ENCODE results near the gene DBH. TPM values are rescaled to one million over a fixed set of nuclear protein-coding genes. Genes with fewer than 3 reads are reported as not detected.

The DBH gene
- total and polyA plus RNA-seq, 2 donors (not counting 1 experiment from before 2014, with no cell fraction given): not detected

DNA sequence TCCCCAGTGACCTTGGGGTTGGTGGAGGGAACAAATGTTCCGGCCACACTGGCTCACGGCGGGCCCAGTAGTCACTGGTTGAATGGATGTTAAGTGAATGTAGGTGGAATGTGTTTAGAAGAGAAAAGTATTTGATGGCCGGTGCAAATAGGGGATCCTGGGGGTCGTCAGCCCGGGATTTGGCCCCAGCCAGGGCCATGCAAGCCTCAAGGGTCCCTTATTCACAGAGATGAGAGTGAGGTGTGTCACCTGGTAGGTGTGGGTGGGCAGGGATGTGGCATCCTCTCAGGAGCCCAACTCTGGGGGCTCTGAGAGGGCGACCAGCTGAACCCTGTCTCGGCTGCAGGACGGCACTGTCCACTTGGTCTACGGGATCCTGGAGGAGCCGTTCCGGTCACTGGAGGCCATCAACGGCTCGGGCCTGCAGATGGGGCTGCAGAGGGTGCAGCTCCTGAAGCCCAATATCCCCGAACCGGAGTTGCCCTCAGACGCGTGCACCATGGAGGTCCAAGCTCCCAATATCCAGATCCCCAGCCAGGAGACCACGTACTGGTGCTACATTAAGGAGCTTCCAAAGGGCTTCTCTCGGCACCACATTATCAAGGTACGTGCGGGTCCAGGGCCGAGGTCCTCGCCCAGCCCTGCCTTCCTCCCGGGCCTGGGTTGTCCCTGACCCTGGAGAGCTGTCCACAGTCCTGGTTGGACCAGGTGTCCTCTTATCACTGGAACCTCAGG is 5.9 kb downstream of the DBH start:
- Mint-ChIP-seq H3K4me1 (no peaks in the 10 kb centered on the region), H3K4me3 (no peak overlapping the region), H3K9me3 (ENCODE audit: insufficient read depth) (no peaks in the 10 kb centered on the region), H3K27me3 (peaks cover 5% of the 10 kb centered on the region), H3K27ac (no peak overlapping the region)
- Histone ChIP-seq H3K4me3 (ENCODE audit: control extremely low read depth in 1 of 5, extremely low read depth in 1 of 5, insufficient read depth in 1 of 5, low read depth in 2 of 5, low read length in 4 of 5) (no peak overlapping the region), H3K4me2 (replicated peaks; ENCODE audit: low read depth, low read length, poor library complexity, severe bottlenecking) (no peak overlapping the region), H3K9ac (ENCODE audit: low read length) (no peak overlapping the region), H3K9me3 (ENCODE audit: control extremely low read depth in 1 of 3, control insufficient read depth in 2 of 3, insufficient read depth in 1 of 3, low read length in 2 of 3) (no peaks in the 10 kb centered on the region), H3K79me2 (ENCODE audit: control insufficient read depth, insufficient read depth, low read length) (no peaks in the 10 kb centered on the region), H3K4me1 (ENCODE audit: control insufficient read depth in 2 of 2, insufficient read depth in 2 of 2, low read length in 2 of 2) (no peaks in the 10 kb centered on the region), H3K36me3 (replicated peaks in 1 of 2; ENCODE audit: control extremely low read depth in 1 of 2, control insufficient read depth in 1 of 2, extremely low read depth in 1 of 2, insufficient read depth in 2 of 2, low read length in 1 of 2) (no peaks in the 10 kb centered on the region), H2AFZ (ENCODE audit: insufficient read depth, low read depth, low read length, poor library complexity, severe bottlenecking) (no peak overlapping the region), H3K27ac (ENCODE audit: low read length in 2 of 2) (no peak overlapping the region), H4K20me1 (ENCODE audit: control insufficient read depth, insufficient read depth, low read length, poor library complexity, severe bottlenecking) (no peaks in the 10 kb centered on the region), H3K27me3 (replicated peaks in 1 of 4; ENCODE audit: control extremely low read depth in 1 of 4, control insufficient read depth in 3 of 4, insufficient read depth in 4 of 4, low read length in 3 of 4) (peaks cover 0 to 2% (median 0%) of the 10 kb centered on the region in 4 experiments)
- ChIA-PET POLR2A (no interaction called here), CTCF (no interaction called here)
- TF ChIP-seq, protein P1, sequence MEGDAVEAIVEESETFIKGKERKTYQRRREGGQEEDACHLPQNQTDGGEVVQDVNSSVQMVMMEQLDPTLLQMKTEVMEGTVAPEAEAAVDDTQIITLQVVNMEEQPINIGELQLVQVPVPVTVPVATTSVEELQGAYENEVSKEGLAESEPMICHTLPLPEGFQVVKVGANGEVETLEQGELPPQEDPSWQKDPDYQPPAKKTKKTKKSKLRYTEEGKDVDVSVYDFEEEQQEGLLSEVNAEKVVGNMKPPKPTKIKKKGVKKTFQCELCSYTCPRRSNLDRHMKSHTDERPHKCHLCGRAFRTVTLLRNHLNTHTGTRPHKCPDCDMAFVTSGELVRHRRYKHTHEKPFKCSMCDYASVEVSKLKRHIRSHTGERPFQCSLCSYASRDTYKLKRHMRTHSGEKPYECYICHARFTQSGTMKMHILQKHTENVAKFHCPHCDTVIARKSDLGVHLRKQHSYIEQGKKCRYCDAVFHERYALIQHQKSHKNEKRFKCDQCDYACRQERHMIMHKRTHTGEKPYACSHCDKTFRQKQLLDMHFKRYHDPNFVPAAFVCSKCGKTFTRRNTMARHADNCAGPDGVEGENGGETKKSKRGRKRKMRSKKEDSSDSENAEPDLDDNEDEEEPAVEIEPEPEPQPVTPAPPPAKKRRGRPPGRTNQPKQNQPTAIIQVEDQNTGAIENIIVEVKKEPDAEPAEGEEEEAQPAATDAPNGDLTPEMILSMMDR (IDR thresholded peaks at IDR 0.05): no peak
- ATAC-seq (ENCODE audit: low read depth) (no peak), DNase-seq (no peak)
- WGBS (ENCODE audit: insufficient coverage): 89% methylated on average over 22 of the region's 25 CpGs
- intact Hi-C loops (cut with micrococcal nuclease): no loop called here

DNA sequence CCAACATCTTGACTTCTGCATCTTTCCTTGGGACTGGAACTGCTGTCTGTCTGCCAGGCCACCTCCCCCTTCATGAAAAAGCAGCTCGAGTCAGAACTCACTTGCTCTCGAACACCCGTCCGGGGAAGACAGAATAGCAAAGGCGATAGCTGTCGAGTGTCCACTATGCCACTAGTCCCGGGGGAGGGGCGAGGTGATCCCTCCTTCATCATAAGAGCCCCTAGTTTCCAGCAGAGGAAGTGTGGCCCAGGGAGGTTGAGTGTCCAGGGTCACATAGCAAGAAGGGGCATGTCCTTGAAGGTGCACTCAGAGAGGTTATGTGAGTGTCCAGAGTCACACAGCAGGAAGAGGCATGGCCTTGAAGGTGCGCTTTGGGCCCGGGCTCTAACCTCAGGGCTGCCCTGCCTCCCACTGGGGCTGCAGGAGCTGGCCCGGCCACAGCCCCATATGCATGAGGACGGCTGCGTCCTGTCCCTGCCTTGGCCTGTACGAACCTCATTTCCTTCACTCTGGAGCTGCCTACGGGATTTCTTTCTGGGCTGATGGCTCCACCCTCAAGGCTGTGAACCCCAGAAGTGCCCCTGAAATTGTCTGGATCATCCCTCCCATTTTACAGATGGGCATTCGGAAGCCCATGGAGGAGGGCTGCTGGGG is 6.7 kb downstream of the DBH start:
- H3K9ac ChIP-seq (ENCODE audit: low read length): no peak overlapping the region
- ChIA-PET CTCF (no interaction called here), POLR2A (no interaction called here)
- H3K4me3 Mint-ChIP-seq: no peak overlapping the region
- no peak overlapping the region for H3K27ac ChIP-seq (ENCODE audit: low read length in 2 of 2)
- H3K9me3 ChIP-seq (ENCODE audit: control extremely low read depth in 1 of 3, control insufficient read depth in 2 of 3, insufficient read depth in 1 of 3, low read length in 2 of 3): no peaks in the 10 kb centered on the region
- intact Hi-C loops (cut with micrococcal nuclease): no loop called here
- no peaks in the 10 kb centered on the region for H3K79me2 ChIP-seq (ENCODE audit: control insufficient read depth, insufficient read depth, low read length)
- H3K27me3 Mint-ChIP-seq: peaks cover 5% of the 10 kb centered on the region
- no peak overlapping the region for H3K4me2 ChIP-seq (replicated peaks; ENCODE audit: low read depth, low read length, poor library complexity, severe bottlenecking)
- no peak overlapping the region for H3K4me3 ChIP-seq (ENCODE audit: control extremely low read depth in 1 of 5, extremely low read depth in 1 of 5, insufficient read depth in 1 of 5, low read depth in 2 of 5, low read length in 4 of 5)
- ATAC-seq (ENCODE audit: low read depth) (no peak), DNase-seq (no peak)
- H4K20me1 ChIP-seq (ENCODE audit: control insufficient read depth, insufficient read depth, low read length, poor library complexity, severe bottlenecking): no peaks in the 10 kb centered on the region
- TF ChIP-seq EZH2 (IDR thresholded peaks at IDR 0.05; ENCODE audit: borderline replicate concordance, insufficient read depth, low read depth, low read length, poor library complexity, severe bottlenecking): no peak
- TF ChIP-seq, protein P1 (IDR thresholded peaks at IDR 0.05): no peak
- H3K4me1 ChIP-seq (ENCODE audit: control insufficient read depth in 2 of 2, insufficient read depth in 2 of 2, low read length in 2 of 2): no peaks in the 10 kb centered on the region
- no peaks in the 10 kb centered on the region for H3K36me3 ChIP-seq (replicated peaks in 1 of 2; ENCODE audit: control extremely low read depth in 1 of 2, control insufficient read depth in 1 of 2, extremely low read depth in 1 of 2, insufficient read depth in 2 of 2, low read length in 1 of 2)
- H3K27me3 ChIP-seq (replicated peaks in 1 of 4; ENCODE audit: control extremely low read depth in 1 of 4, control insufficient read depth in 3 of 4, insufficient read depth in 4 of 4, low read length in 3 of 4): no peaks in the 10 kb centered on the region
- H3K4me1 Mint-ChIP-seq: no peaks in the 10 kb centered on the region
- H3K9me3 Mint-ChIP-seq (ENCODE audit: insufficient read depth): no peaks in the 10 kb centered on the region
- H3K27ac Mint-ChIP-seq: no peak overlapping the region
- 92% methylated on average over 13 of the region's 16 CpGs for WGBS (ENCODE audit: insufficient coverage)
- no peak overlapping the region for H2AFZ ChIP-seq (ENCODE audit: insufficient read depth, low read depth, low read length, poor library complexity, severe bottlenecking)
